K562 (cell line): ENCODE results near the gene TRMT1. TPM values are rescaled to one million over a fixed set of nuclear protein-coding genes. Genes with fewer than 3 reads are reported as not detected.

Experiments
- ATAC-seq: fragments of 200-7000 bp; cut with Tn5 transposase; 3 replicates; pipeline ENCODE4 v1.9.1; 2020; ENCODE audit warnings: moderate library complexity
- BruUV-seq: library from RNA; stranded (reverse); fragments of 400-500 nt; replicated peaks from 2 replicates; lab custom pipeline; 2021; lab: Mats Ljungman, UMichigan
- CTCF ChIA-PET: fragments of 300-600 bp; formaldehyde crosslinking; extraction: SDS; loops from one replicate; lab custom pipeline; 2021; ENCODE audit warnings: low intra/inter-chr PET ratio; lab: Yijun Ruan, JAX
- POLR2A ChIA-PET: fragments of 300-600, 350-650 bp; sonication (Branson Sonifier 250); formaldehyde crosslinking; extraction: SDS; loops from one replicate; lab custom pipeline; 2021; ENCODE audit warnings: antibody characterized with exemption, inconsistent platforms; lab: Yijun Ruan, JAX
- DNase-seq, 4 experiments: peaks; one replicate each; pipeline versions ENCODE4 v3.0.0 to v3.0.0-alpha.2; 2011 to 2018; ENCODE audit warnings: low spot score in 3 of 4, mixed read lengths in 3 of 4; ENCODE audit errors: extremely low read depth in 1 of 4
- FAIRE-seq: peaks from 2 replicates; lab custom pipeline; 2011; peaks lifted over from hg19 to GRCh38; lab: Jason Lieb, UNC
- H2AFZ ChIP-seq: 2 replicates; pipeline ENCODE4 v1.6.0; 2011; ENCODE audit warnings: low read depth, low read length, control low read depth, inconsistent platforms
- H3K27ac ChIP-seq: fragments of 200-600 bp; 3 replicates; pipeline ENCODE4 v1.8.0; 2011; ENCODE audit warnings: low read depth, mild to moderate bottlenecking, control low read depth, inconsistent platforms, low read length, moderate library complexity, mixed read lengths; ENCODE audit errors: extremely low read depth
- H3K27me3 ChIP-seq, 2 experiments: fragments of 300-600 bp in 1 of 2; 2 replicates in 1 of 2; 3 replicates in 1 of 2; pipeline versions ENCODE4 v1.6.0 to v1.8.0; 2011; ENCODE audit warnings: inconsistent platforms in 2 of 2, low read length in 2 of 2, mild to moderate bottlenecking in 1 of 2, mixed read lengths in 1 of 2, moderate library complexity in 1 of 2; ENCODE audit not compliant: control insufficient read depth in 2 of 2, insufficient read depth in 2 of 2
- H3K36me3 ChIP-seq: fragments of 300-600 bp; 3 replicates; pipeline ENCODE4 v1.8.0; 2011; ENCODE audit warnings: mild to moderate bottlenecking, low read length, inconsistent platforms; ENCODE audit not compliant: control insufficient read depth, insufficient read depth
- H3K4me1 ChIP-seq, 2 experiments: fragments of 200-600 bp in 1 of 2; replicated peaks in 1 of 2; 2 replicates in 1 of 2; 3 replicates in 1 of 2; pipeline versions ENCODE4 v1.5.1 to v1.8.0; 2011; ENCODE audit warnings: inconsistent platforms in 2 of 2, low read length in 2 of 2, mild to moderate bottlenecking in 1 of 2, mixed read lengths in 1 of 2, moderate library complexity in 1 of 2; ENCODE audit not compliant: control insufficient read depth in 2 of 2, insufficient read depth in 2 of 2
- H3K4me2 ChIP-seq: 2 replicates; pipeline ENCODE4 v1.6.1; 2011; ENCODE audit warnings: low read length, control low read depth, inconsistent platforms, mixed read lengths; ENCODE audit not compliant: insufficient read depth
- H3K4me3 ChIP-seq: fragments of 200-600 bp; sonication (generic), shearing (Covaris generic); 2 replicates; pipeline ENCODE4 v1.5.1; 2016; ENCODE audit warnings: control low read depth, inconsistent platforms
- H3K79me2 ChIP-seq: fragments of 200-600 bp; 3 replicates; pipeline ENCODE4 v1.8.0; 2011; ENCODE audit warnings: low read length, inconsistent platforms; ENCODE audit not compliant: control insufficient read depth, insufficient read depth
- H3K9ac ChIP-seq, 2 experiments: 2 replicates each; pipeline versions ENCODE4 v1.6.0 to v1.6.1; 2011; ENCODE audit warnings: low read depth in 2 of 2, low read length in 2 of 2, control low read depth in 1 of 2, inconsistent platforms in 1 of 2, mild to moderate bottlenecking in 1 of 2, mixed read lengths in 1 of 2; ENCODE audit not compliant: insufficient read depth in 1 of 2
- H3K9me1 ChIP-seq: one replicate; pipeline ENCODE4 v1.6.0; 2011; ENCODE audit warnings: inconsistent platforms, mild to moderate bottlenecking, low read length, moderate library complexity; ENCODE audit not compliant: control insufficient read depth, insufficient read depth
- H3K9me3 ChIP-seq: replicated peaks from 2 replicates; pipeline ENCODE4 v1.5.1; 2011; ENCODE audit warnings: low read depth, low read length, inconsistent platforms; ENCODE audit not compliant: control insufficient read depth, insufficient read depth
- H4K20me1 ChIP-seq: replicated peaks from 2 replicates; pipeline ENCODE4 v1.6.1; 2011; ENCODE audit warnings: low read length, inconsistent platforms, mixed read lengths; ENCODE audit not compliant: control insufficient read depth, insufficient read depth
- MBD2 ChIP-seq: sonication (generic); IDR thresholded peaks from 2 replicates; pipeline ENCODE4 v1.6.1; 2016; ENCODE audit warnings: low read depth, borderline replicate concordance
- NRF1 ChIP-seq, 2 experiments: fragments of 450-650 bp; IDR thresholded peaks in 1 of 2; conservative IDR thresholded peaks in 1 of 2; 2 replicates each; pipeline ENCODE4 v1.6.1; 2014; ENCODE audit warnings: mild to moderate bottlenecking in 2 of 2
- WGBS: fragments of 100-300 bp; shearing (Covaris generic); methylation state at CpG from one replicate; pipeline ENCODE4 v1.1.6; 2016; ENCODE audit warnings: low coverage, mixed read lengths; ENCODE audit not compliant: insufficient coverage; ENCODE audit errors: missing lambda C conversion rate; 5-methylcytosine and 5-hydroxymethylcytosine counted together
- in situ Hi-C: fragments of 300-500 bp; cut with MboI; formaldehyde crosslinking; loops from 4 replicates; pipeline ENCODE4 v1.15.0; 2018; ENCODE audit warnings: inconsistent platforms, mixed read lengths
- intact Hi-C: fragments of 100-400 bp; cut with micrococcal nuclease; formaldehyde crosslinking; loops from 2 replicates; pipeline ENCODE4 v1.14.2; 2022
- polyA plus RNA-seq, 8 experiments: library from polyadenylated mRNA; depleted of rRNA in 4 of 8; stranded (reverse) in 5 of 8; unstranded in 3 of 8; fragments of >200 nt; fragmentation: Nextera tagmentation in 2 of 8; fragmentation: Illumina TruSeq in 1 of 8; extraction: Ambion mirVana in 2 of 8; extraction: Trizol in 1 of 8; gene quantifications; 2 replicates each; pipeline versions ENCODE4 v1.2.1 to v1.2.3, GENCODE V29; 2011 to 2014; ENCODE audit warnings: inconsistent platforms in 1 of 8, missing spikeins in 1 of 8
- total RNA-seq, 7 experiments: library from RNA; depleted of rRNA in 6 of 7; stranded (reverse); fragments of >200 nt in 6 of 7; fragmentation: Illumina TruSeq in 2 of 7; extraction: Trizol in 2 of 7; gene quantifications; 2 replicates each; pipeline versions ENCODE4 v1.2.1 to v1.2.3, GENCODE V29; 2011 to 2021; ENCODE audit warnings: low replicate concordance in 1 of 7
- TF ChIP-seq, protein P1 (sequence below), 2 experiments: fragments of 450-650 bp; formaldehyde crosslinking in 1 of 2; IDR thresholded peaks; 2 replicates each; pipeline versions ENCODE4 v1.4.0 to v1.6.1; 2014 to 2020; ENCODE audit warnings: mild to moderate bottlenecking in 2 of 2, borderline replicate concordance in 1 of 2, low read depth in 1 of 2
- TF ChIP-seq, protein P2 (sequence below): sonication (generic); formaldehyde crosslinking; IDR thresholded peaks from 2 replicates; pipeline ENCODE4 v1.8.0; 2023; ENCODE audit warnings: missing genetic modification reagents, mild to moderate bottlenecking, borderline replicate concordance

TRMT1 gene
- total and polyA plus RNA-seq, 9 of the 15 experiments (the other 6 are each of a cell fraction or from before 2014, with no cell fraction given): 5.8 to 158 (median 54.3) TPM

GRCh38 chr19:13060964-13061927, 55.3 kb downstream of the TRMT1 start:
- in situ Hi-C loops: no loop called here
- intact Hi-C loops: loop anchor here (1.0 kb wide), 1 partner anchor 78 kb away; no protein-coding TSS in a partner anchor
- Histone ChIP-seq H2AFZ (peak overlapping the region; percentile 71), H3K27me3 (no peaks in the 10 kb centered on the region), H3K4me2 (peak overlapping the region; percentile 70), H3K9me3 (no peaks in the 10 kb centered on the region), H3K36me3 (no peaks in the 10 kb centered on the region), H3K79me2 (peaks cover 8% of the 10 kb centered on the region; the same call in 2 of the 3 replicates), H3K27ac (no peak overlapping the region), H4K20me1 (peaks cover 18% of the 10 kb centered on the region; the same call in 1 of the 2 replicates), H3K4me3 (peak overlapping the region; percentile 12; the same call in 1 of the 2 replicates), H3K4me1 (peaks cover 17 to 62% of the 10 kb centered on the region in 2 experiments; a peak in 4 of 5 replicates), H3K9me1 (no peaks in the 10 kb centered on the region), H3K9ac (peak overlapping the region; percentile 24 to 86; a peak in 2 of 4 replicates)
- DNase-seq (peak; percentile 84 to 89 (median 88)), FAIRE-seq (peak; percentile 93), ATAC-seq (peak; percentile 98)
- ChIA-PET POLR2A (interaction anchor here (0.7 to 1.2 kb wide), 11 partner anchors 9 to 1700 kb away, joined by 3 to 14 read pairs (median 3); no protein-coding TSS in a partner anchor), CTCF (interaction anchor here (1.2 to 2.7 kb wide), 3 partner anchors 77 to 96 kb away, joined by 3 to 15 read pairs (median 14); no protein-coding TSS in a partner anchor)
- WGBS: 10% methylated on average over 36 of the region's 40 CpGs
- BruUV-seq: no TSS peak
- TF ChIP-seq, protein P1, sequence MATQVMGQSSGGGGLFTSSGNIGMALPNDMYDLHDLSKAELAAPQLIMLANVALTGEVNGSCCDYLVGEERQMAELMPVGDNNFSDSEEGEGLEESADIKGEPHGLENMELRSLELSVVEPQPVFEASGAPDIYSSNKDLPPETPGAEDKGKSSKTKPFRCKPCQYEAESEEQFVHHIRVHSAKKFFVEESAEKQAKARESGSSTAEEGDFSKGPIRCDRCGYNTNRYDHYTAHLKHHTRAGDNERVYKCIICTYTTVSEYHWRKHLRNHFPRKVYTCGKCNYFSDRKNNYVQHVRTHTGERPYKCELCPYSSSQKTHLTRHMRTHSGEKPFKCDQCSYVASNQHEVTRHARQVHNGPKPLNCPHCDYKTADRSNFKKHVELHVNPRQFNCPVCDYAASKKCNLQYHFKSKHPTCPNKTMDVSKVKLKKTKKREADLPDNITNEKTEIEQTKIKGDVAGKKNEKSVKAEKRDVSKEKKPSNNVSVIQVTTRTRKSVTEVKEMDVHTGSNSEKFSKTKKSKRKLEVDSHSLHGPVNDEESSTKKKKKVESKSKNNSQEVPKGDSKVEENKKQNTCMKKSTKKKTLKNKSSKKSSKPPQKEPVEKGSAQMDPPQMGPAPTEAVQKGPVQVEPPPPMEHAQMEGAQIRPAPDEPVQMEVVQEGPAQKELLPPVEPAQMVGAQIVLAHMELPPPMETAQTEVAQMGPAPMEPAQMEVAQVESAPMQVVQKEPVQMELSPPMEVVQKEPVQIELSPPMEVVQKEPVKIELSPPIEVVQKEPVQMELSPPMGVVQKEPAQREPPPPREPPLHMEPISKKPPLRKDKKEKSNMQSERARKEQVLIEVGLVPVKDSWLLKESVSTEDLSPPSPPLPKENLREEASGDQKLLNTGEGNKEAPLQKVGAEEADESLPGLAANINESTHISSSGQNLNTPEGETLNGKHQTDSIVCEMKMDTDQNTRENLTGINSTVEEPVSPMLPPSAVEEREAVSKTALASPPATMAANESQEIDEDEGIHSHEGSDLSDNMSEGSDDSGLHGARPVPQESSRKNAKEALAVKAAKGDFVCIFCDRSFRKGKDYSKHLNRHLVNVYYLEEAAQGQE (IDR thresholded peaks at IDR 0.05; ENCODE audit: borderline replicate concordance): peak; percentile 81
- TF ChIP-seq, protein P1 (CRISPR knock-in tag; IDR thresholded peaks at IDR 0.05; ENCODE audit: low read depth): no peak
- TF ChIP-seq, protein P2, sequence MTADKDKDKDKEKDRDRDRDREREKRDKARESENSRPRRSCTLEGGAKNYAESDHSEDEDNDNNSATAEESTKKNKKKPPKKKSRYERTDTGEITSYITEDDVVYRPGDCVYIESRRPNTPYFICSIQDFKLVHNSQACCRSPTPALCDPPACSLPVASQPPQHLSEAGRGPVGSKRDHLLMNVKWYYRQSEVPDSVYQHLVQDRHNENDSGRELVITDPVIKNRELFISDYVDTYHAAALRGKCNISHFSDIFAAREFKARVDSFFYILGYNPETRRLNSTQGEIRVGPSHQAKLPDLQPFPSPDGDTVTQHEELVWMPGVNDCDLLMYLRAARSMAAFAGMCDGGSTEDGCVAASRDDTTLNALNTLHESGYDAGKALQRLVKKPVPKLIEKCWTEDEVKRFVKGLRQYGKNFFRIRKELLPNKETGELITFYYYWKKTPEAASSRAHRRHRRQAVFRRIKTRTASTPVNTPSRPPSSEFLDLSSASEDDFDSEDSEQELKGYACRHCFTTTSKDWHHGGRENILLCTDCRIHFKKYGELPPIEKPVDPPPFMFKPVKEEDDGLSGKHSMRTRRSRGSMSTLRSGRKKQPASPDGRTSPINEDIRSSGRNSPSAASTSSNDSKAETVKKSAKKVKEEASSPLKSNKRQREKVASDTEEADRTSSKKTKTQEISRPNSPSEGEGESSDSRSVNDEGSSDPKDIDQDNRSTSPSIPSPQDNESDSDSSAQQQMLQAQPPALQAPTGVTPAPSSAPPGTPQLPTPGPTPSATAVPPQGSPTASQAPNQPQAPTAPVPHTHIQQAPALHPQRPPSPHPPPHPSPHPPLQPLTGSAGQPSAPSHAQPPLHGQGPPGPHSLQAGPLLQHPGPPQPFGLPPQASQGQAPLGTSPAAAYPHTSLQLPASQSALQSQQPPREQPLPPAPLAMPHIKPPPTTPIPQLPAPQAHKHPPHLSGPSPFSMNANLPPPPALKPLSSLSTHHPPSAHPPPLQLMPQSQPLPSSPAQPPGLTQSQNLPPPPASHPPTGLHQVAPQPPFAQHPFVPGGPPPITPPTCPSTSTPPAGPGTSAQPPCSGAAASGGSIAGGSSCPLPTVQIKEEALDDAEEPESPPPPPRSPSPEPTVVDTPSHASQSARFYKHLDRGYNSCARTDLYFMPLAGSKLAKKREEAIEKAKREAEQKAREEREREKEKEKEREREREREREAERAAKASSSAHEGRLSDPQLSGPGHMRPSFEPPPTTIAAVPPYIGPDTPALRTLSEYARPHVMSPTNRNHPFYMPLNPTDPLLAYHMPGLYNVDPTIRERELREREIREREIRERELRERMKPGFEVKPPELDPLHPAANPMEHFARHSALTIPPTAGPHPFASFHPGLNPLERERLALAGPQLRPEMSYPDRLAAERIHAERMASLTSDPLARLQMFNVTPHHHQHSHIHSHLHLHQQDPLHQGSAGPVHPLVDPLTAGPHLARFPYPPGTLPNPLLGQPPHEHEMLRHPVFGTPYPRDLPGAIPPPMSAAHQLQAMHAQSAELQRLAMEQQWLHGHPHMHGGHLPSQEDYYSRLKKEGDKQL (CRISPR knock-in tag): 0 out of 2 replicates have a peak, but pooled peaks have one; percentile 25
- 0 out of 4 replicates have a peak, but pooled peaks of 1 of the 2 experiments have one; percentile 38 for TF ChIP-seq NRF1 (conservative IDR thresholded peaks at IDR 0.05 in 1 of 2, IDR thresholded peaks at IDR 0.05 in 1 of 2)
- TF ChIP-seq MBD2: no peak
